GM18517 (cell line): ENCODE data around the gene HSD17B11.
"Not testable (repeated sequence)": the region's sequence is repeated elsewhere in the genome, so short reads cannot be mapped to it uniquely, and the experiment has no call there.

ENCODE experiments used
- ATAC-seq: cut with Tn5 transposase; IDR thresholded peaks from one replicate; pipeline ENCODE4 v1.9.1; 2021; ENCODE audit warnings: mild to moderate bottlenecking, moderate library complexity; ENCODE audit not compliant: unreplicated experiment

HSD17B11 gene, protein sequence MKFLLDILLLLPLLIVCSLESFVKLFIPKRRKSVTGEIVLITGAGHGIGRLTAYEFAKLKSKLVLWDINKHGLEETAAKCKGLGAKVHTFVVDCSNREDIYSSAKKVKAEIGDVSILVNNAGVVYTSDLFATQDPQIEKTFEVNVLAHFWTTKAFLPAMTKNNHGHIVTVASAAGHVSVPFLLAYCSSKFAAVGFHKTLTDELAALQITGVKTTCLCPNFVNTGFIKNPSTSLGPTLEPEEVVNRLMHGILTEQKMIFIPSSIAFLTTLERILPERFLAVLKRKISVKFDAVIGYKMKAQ

GRCh38 chr4:87390891-87391575 is at the start of gene HSD17B11:
HSD17B11 (minus strand) TSS chr4:87391188; CDS start chr4:87391070, 118 bp downstream.
- ATAC-seq: peak; percentile 99

GRCh38 chr4:87433342-87433741 is 42.4 kb upstream of the HSD17B11 start:
- no peak for ATAC-seq

- ATAC-seq: no peak
Measured at GRCh38 chr4:87430038-87430437, 39.0 kb upstream of the HSD17B11 start.

GRCh38 chr4:87428979-87429378 is 38.0 kb upstream of the HSD17B11 start:
- no peak for ATAC-seq

GRCh38 chr4:87427518-87427868 is 36.5 kb upstream of the HSD17B11 start:
- no peak for ATAC-seq

DNA sequence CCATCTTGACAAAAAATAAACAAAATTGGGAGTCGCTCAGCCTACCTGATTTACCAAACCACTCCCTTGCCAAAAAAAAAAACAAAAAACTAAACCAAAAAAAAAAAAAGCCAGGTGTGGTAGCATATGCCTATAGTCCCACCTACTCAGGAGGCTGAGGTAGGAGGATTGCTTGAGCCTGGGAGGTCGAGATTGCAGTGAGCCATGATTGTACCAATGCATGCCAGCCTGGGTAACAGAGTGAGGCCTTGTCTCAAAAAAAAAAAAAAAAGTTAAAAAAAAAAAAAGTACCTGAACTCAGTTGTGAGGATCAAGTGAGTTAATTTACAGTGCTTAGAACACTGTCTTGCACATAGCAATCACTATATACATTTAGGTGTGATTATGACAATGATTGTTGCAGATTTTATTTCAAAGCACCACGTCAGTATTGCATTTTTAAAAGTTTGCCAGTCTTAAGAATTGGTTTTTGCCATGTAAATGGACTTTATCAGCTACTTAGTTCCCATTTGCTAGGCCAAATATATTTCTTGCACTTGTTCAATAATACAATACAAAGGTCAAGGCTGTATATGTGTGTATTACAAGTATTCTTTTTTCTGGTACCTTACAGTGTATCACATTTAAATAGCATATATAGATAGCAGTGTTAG is 36.0 kb upstream of the HSD17B11 start:
- ATAC-seq: no peak

GRCh38 chr4:87425711-87426110 is 34.7 kb upstream of the HSD17B11 start:
- no peak for ATAC-seq

DNA sequence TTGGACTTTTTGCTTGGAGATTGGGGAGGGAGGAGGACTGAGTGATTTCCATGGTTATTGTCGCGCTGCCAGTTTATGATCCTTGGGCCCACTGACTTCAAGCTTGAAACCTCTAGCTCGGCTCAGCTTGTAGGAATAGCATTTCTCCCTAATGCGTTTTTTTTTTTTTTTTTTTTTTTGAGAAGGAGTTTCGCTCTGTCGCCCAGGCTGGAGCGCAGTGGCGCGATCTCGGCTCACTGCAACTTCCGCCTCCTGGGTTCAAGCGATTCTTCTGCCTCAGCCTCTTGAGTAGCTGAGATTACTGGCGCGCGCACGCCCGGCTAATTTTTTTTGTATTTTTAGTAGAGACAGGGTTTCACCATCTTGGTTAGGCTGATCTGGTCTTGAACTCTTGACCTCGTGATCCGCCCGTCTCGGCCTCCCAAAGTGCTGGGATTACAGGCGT is 33.1 kb upstream of the HSD17B11 start:
- ATAC-seq: not testable (repeated sequence)

GRCh38 chr4:87423317-87424098 is 32.5 kb upstream of the HSD17B11 start:
- ATAC-seq: no peak

- peak; percentile 84 for ATAC-seq
Measured at GRCh38 chr4:87422104-87423052, 31.4 kb upstream of the HSD17B11 start, which contains the start of gene NUDT9. NUDT9 (plus strand) TSS chr4:87422573; CDS start chr4:87422906, 333 bp downstream.

- ATAC-seq: no peak
Measured at GRCh38 chr4:87420276-87420830, 29.4 kb upstream of the HSD17B11 start.

- no peak for ATAC-seq
Measured at GRCh38 chr4:87419578-87420249, 28.7 kb upstream of the HSD17B11 start.

GRCh38 chr4:87418410-87418809 is 27.4 kb upstream of the HSD17B11 start:
- not testable (repeated sequence) for ATAC-seq

DNA sequence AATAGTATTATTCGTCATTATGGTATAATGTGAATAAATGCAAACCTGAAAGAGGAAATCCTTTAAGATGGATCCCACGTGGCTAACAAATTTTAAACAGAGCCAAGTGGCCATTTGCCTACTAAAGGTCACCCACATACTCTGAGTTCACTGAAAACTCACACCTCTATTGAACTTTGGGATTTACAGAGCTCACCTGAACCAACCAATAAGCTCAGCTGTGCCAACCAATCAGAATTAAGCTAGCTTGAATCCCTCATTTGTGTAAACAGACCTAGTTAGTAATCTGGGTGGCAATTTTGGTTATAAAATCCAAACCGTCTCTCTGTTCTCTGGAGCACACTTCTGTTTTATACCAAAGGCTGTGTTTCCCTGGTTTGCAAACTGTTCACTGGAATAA is 26.0 kb upstream of the HSD17B11 start:
- ATAC-seq: no peak

DNA sequence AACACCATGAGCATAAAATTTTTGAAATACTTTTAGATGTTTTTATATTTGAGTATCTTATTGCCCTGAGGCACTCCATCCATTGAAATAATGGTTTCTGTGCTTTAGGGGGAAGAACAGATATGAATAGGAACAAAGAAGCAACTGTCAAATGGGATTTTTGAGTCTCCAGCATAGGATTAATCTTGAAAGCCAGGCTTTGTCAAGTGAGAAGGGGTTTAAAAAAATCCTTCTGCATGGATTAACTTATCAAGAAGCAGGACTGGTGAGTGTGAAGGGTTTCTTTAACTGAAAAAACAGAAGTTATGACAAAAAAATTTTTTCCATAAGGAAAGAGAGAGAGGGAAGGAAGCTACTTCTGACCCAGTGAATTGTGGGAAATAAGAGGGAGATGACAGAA is 23.8 kb upstream of the HSD17B11 start:
- no peak for ATAC-seq

GRCh38 chr4:87410679-87411078 is 19.7 kb upstream of the HSD17B11 start:
- ATAC-seq: no peak

DNA sequence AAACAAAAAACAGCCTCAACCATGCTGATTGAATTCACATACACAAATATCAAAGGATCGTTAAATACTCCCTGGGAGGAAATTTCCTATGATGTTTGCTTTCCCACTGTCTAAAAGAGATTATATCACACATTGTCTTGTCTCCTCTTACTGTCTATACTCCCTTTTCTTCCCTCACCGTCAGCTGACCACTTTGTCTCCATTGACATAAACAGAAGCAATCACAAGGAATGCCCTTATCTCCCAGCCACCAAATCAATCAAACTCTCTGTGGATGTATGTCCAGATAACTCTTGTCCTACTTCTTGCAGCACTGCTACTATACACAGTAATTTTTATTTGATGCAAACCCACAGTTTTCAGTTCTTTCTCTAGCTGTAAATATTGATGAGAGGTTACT is 19.2 kb upstream of the HSD17B11 start:
- ATAC-seq: no peak

DNA sequence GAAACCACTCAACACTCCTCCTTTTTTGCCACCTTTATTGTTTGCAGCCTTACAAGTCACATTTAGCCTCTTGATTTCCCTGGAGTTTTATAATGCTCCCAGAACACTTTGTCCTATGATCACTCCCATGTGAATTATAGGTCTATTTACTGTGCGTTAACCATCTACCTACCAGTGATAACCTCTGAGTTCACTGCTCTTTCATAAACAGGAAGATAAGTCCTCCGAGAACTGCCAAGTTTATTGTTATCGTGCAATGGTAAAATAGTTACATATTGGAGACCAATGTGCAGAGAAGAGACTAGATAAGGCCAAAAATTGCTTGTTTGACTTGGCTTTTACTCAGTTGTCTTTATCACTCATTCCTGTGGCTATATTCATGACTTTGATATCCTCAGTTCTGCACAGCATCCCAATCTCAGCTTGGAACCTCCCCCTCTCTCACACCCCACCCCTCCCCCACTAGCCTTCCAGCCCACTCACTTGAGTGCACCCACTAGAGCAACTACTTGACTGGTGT is 18.5 kb upstream of the HSD17B11 start:
- ATAC-seq: no peak

GRCh38 chr4:87406902-87407301 is 15.9 kb upstream of the HSD17B11 start:
- ATAC-seq: not testable (repeated sequence)
